Stimulated activated CD4-positive, alpha-beta T cell treated with anti-CD3 and anti-CD28 coated beads, Interleukin-1b, Interleukin-23, amount 100 ng/mL, for 1 hour (primary cell): ENCODE results near the gene GAMT.
A peak's percentile ranks its signal among the peaks of the same experiment; 100 is the strongest.

Experiments
- DNase-seq, 2 donors: peaks; one replicate each; pipeline ENCODE4 v3.0.0-alpha.2; 2020; ENCODE audit warnings: low read depth in 2 of 2

The GAMT gene

DNA sequence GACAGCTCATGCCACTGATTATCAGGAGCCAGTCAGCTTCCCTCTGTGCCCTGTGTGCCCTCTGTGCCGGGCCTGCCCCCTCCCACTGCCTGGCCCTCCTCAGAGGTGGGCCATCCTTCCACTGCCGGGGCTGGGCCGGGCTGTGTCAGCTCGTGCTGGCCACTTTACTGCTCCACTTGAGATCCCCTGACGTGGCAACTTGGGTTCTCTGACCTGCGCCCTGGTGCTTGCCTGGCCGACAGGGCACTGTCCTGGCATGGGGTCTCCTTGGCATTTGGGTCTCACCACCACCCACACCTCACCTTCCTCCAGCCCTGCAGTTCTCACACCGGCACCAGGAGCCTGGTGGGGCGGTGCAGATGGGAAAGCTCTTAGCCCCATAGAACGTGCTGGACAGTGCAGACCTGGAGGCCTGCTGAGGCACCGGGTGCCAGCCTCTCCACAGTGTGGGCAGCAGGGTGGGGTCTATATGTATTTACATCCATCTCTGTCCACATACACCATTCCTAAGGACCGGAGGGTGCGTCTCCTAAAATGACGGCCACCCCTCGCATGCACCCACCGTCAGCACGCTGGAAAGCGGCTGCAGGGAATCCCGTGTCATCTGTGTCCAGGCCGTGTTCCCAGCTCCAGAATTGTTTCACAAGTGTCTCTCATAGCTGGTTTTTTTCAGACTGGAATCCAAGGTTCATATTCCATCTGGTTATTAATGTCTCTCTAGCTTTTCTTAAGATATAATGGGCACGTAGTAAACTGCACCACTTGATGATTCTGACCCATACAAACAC is 17.8 kb upstream of the GAMT start:
- DNase-seq = no peak

DNA sequence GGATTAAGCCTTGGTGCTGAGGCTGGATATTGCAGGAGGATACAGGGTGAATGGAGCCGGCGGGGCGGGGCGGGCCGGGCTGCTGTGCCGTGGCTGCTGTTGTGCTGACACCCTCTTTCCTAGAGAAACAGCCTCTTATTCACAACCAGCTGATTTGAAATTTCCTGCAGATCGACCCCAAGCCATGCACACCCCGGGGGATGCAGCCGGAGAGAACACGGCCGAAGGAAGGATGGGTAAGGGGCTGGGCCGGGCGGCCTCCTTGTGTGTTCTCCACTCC is 17.1 kb upstream of the GAMT start:
- DNase-seq = no peak

DNA sequence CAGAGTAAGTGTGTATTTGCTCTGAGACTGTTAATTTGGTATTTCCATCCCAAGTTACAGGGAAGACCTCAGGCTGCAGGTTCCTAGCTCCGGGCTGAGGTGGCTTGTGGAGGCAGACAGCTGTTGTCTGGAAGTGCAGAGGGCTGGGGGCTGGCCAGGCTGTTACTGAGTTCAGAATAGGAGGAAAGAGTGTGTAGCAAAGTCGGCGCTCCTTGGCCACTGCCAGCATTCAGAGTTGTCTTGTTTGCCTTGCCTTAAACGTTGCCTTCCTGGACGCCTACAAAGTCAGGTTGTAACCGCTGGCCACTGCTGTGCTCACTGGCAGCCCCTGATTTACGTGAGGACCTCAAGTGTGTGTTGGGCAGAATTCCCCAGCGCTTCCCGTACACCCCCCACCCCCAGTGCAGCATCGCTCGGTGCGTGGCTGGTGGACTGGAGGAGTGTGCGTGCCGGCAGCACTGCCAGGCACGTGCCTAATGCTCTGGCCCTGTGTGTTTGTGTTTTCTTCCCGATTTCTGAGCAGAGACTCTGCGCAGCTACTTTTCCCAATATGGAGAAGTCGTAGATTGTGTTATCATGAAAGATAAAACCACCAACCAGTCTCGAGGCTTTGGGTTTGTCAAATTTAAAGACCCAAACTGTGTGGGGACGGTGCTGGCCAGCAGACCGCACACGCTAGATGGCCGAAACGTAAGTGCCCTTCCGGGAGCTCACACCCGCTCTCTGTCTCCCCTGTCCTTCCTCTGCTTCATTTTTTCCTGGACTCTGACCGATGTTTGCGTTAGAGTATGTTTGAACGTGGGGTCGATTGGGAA is 16.5 kb upstream of the GAMT start:
- no peak for DNase-seq

DNA sequence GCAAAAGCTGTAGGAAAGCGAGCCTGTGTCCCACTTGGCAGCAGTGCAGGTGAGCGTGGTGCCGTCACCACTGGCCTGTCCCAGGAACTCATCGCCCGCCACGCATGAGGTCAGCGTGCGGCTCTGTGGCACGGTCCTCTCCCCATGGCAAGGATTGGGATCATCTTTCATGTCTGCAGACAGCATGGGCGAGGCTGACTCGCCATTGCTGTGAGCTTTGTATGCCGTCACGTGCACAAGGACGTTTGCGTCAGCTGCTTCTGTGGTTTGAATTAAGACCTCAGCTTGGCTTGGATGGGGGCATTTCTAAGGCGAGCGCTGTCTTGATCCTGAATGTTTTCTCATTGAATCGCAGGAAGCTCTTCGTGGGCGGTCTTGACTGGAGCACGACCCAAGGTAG is 15.8 kb upstream of the GAMT start:
- DNase-seq = no peak

DNA sequence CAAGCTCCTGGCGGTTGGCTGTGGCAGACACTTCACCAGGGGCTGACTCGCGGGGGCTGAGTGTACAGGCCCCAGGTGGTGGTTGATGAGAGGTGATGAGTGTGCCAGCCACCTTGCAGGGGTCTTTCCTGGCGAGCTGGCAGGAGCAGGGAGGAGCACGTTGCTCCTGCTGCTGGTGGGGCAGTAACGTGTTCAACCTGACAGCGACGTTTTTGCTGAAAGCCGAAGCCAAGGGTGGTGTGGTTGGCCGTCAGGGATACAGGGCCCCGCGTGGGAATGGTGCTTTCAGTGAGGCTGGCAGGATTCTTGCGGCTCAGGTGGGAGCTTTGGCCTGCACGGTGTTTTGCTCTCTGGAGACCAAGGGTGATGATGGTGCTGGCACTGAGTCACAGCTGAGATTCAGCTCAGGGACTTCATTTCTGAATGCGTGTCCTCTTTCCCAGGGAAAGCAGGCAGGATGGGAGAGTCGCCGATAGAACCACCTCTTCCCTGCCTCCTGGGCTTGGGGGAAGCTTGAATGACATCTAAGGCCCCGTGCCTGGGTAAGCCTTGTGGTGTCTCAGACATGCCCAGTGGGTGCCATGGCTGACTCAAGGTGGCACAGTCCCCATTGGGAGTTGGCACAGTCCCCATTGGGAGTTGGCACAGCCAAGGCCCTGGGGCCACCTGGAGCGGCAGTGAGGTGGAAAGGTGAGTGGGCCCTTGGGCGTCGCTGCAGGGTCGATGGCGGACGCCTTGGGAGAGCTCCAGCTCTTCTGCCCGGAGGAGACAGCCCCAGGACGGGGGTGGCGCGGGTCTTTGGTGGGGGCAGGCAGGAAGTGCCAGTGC is 14.9 kb upstream of the GAMT start:
- DNase-seq = no peak

DNA sequence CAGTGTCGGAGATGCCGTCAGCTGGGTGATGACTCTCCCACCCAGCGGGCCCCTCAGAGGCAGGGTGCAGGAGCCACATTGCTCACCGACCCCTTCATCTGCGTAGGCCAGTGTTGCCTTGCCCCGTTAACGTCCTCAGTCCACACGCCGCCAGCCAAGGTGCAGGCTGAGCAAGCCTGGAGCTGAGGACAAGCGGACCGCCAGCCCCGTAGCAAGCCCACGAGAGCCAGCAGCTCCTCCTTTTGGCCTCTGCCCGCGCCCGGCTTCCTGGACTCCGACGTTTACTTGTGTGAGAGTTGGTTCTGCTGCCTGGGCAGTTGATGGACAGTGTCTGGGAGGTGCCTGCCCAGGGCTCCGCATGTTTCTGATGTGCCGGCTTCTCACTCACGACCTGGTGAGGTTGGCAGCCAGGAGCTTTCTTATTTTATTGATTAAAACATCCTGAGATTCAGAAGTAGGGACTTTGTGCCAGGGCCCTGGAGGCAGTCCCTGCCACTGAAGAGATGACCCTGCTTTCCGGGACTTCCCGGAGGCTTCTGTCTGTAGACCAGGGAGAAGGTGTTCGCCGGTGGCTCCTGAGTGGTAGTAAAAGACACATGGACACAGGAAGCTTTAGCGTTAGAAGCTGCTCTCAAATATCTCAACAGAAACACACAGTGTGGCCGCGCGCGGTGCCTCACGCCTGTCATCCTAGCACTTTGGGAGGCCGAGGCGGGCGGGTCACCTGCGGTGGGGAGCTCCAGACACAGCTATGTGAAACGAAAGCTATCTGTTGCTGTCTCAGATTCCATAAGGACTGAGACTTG is 11.9 kb upstream of the GAMT start:
- DNase-seq = no peak

DNA sequence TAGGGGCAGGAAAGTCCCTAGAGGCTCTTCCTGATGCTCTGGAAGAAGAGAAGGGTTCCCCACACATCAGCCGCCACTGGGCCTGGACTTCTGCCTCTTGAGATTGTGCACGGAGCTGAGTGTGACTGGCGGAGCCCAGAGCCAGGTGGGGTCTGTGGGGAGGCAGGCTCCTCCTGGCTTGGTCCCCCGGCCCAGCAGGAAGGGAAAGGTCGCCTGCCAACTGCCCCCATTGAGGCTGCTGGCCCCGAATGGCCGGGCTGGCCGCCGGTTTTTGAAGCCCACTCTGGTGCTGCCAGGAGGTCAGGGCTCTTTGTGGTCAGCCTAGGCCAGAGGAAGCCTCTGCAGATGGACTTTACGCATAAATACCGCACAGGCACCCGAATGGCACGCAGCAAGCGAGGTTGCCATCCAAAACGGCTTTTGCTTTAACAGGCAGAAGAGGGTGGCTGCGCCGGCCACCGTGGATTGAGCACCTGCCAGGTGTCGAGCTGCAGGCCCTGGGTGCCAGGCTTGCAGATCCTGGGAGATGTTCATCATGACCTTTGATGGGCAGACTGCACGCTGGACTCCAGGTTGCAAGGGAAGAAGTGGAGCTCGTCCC is 11.1 kb upstream of the GAMT start:
- DNase-seq = no peak

DNA sequence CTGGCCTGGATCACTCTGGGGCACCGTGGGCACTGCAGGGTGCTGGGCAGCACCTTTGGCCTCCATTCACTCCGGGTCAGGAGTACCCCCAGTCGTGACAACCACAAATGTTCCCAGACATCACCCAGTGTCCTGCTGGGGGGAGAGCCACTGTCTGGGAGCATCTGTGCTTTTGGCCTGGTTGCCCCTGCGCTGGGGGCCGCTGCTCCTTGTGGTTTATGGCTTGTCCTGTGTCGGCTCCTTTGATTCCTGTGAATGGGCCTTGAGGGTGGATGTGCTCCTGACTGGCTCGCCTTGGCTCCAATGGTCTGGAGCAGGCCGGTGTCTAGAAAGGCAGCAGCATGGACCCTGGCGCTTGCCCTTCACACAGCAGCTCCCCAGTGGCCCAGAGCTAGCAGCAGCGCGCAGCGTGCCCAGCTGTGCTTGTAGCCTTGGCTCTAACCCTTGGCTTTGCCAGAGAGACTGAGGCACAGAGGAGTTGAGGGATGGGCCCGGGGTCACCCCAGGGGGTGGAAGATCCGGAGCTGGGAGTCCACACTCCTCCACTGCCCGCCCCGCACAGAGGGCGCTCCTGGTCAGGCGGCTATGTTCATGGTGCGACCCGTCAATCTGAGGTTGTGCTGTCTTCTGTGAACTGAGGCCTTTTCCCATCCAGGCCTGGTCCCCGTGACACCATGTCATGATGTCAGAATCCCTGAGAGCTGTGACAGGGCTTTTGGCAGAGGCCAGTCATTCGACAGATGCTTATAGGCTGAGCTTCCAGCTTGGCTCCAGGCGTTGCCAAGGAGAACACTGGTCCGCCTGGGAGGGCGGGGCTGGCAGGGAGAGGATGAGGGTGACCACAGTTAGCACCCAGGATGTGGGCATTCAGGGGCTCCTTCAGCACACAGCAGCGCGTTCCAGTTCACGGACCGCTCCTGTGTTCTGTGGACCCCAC is 10.2 kb upstream of the GAMT start:
- DNase-seq = no peak

DNA sequence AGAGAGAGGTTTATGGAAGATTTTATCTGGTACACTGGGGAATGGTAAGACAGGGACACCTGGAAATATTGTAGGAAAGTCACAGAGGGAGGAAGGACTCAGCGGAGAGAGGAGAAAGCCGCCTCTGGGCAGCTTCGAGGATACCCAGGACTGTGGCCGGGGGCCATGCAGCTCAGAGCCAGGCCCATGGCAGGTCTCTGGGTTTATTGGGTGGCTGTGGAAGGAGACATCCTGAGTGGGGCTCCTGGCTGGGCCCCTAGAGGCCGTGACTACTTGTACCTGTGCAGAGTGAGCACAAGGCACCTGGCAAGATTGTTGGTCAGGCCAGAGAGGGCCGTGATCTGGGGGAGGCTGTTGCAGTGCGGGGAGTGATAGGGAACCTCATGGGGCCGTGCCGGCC is 9.4 kb upstream of the GAMT start:
- no peak for DNase-seq

DNA sequence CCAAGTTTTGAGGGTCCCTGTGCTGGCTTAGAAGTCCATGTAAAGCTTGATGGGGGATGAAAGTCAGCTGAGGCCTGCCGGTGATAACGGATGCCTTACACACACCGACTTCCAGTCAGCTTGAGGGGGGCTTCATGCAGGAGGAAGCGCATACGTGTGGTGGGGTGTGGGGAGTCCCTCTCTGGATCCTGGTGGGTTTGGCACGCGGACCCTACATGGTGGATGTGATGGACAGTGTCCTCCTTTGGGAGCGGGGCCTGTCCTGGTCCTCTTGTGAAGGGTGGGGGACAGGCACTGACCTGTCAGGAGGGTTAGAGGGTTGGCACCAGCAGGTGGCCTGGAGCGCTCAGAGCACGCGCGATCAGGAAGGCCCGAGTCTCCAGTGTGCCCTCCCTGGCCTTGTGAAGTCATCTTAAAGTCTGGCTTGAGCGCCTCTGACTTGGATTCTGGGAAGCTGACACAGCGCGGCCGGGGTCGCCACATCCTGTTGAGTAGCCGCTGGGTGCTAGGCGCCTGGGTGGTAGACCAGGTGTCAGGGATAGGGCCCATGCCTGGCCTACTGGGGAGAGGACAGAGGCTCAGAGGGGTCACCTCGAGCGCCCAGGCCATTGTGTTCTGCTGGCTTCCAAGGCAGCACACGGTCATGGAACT is 8.9 kb upstream of the GAMT start:
- DNase-seq = no peak

DNA sequence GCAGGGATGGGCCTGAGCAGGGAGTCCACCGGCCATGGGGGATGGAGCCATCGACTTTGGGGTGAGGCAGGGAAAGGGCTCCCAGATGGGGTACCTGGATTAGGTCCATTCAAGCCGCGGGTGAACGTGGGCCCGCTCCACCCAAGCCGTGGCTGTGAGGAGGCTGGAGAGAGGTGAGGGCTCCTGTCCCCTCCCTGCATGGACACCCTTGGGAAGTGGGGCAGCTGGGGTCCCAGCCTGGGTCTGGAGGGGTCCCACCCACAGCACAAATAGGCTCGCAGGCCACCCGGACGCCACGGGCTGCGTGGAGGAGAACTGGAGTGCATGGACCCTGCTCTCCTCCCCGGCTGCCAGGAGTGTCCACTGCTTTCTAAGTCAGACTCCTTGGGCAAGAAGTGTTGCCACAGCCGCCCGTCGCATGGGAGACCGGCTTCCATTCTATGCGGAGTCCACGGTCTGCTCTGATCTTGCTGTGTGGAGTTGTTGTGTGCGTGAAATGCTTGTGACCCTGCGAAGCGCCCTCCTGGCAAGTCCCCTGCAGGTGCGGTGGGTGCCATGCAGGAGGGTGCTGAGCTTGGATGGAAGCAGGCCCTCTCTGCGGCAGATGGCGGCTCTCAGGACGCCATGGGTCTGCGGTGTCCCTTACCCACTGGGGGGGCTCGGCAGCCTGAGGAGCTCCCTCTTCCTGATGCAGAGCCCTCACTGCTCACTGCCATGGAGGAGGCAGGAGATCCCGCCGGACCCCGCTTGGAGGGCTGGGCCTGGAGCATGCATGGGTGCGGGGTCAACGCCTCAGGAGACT is 8.1 kb upstream of the GAMT start:
- DNase-seq = no peak

DNA sequence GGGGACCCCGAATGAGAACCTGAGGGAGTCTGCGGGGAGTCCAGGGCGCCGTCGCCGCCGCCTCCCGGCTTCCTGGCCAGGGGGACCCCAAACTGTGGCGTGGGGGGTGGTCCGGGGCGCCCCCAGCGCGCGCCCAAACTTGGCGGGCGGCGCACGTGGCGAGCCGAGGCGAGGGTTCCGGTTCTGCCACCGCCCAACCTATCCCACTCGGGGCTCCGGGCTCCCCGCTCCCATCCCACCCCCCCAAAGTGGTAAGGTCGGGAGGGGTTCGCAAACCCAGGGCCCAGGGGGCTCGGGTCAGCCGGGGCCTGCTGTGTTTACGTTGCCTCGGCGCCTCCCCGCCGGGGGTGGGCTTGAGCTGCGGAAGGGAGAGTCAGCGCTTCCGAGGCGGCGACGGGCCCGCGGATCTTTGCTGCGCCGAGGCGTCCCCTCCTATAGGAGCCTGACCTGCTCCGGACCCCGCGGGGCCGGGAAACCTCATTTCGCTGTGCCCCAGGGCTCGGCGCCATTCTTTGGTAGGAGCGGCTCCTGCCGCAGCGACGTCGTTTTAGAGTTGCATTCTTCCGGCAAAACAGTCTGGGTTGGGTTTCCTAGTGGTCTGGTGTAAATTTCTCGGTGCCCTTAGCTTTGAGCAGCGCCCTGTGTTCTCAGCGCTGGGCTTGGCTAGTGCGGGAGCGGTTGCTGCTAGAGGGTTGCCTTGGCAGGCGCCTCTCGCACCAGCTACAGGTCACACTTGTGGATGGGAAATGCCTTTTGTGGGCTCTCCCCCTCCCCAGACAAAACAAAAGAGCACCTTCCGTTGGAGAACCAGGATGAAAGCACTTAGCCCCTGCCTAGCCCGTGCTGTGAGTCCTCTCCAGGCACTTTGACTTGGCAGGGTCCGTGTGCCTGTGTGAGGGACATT is 7.2 kb upstream of the GAMT start:
- DNase-seq = peak in 1 of 2 donors; percentile 40

DNA sequence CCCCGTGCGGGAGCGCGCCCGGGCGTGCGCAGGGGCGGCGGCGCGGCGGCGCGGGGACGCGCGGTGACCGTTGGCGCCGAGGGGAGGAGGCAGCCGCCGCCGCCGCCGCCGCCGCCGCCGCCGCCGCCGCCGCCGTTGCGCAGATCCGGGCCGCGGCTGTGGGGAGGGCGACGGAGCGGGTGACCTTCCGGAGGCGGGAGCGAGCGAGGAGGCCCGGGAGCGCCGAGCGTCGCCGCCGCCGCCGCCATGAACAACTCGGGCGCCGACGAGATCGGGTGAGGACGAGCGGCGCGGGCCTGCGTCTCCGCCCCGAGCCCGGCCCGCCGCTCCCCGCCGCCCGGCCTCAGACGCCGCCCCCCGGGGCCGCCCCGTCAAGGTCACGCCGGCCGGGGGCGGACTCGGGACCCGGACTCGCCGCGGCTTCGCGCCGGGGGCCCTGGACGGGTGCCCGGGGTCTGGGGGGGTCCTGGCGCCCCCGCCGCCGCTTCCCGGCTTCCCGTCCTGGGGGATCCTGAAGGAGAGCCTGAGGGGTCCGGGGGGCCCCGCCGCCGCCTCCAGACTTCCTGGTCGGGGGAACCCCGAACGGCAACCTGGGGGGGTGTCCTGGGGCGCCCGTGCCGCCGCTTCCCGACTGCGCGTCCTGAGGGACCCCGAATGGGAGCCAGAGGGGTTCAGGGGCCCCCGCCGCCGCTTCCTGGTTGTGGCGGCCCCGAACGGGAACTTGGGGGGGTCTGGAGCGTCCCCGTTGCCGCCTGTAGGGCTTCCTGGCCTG is 6.4 kb upstream of the GAMT start, which contains the start of gene DAZAP1:
DAZAP1 (plus strand) TSS at position 59 of the 772 bp plus-strand sequence; CDS start at position 247, 188 bp downstream.
- peak in 1 of 2 donors; percentile 24 for DNase-seq

DNA sequence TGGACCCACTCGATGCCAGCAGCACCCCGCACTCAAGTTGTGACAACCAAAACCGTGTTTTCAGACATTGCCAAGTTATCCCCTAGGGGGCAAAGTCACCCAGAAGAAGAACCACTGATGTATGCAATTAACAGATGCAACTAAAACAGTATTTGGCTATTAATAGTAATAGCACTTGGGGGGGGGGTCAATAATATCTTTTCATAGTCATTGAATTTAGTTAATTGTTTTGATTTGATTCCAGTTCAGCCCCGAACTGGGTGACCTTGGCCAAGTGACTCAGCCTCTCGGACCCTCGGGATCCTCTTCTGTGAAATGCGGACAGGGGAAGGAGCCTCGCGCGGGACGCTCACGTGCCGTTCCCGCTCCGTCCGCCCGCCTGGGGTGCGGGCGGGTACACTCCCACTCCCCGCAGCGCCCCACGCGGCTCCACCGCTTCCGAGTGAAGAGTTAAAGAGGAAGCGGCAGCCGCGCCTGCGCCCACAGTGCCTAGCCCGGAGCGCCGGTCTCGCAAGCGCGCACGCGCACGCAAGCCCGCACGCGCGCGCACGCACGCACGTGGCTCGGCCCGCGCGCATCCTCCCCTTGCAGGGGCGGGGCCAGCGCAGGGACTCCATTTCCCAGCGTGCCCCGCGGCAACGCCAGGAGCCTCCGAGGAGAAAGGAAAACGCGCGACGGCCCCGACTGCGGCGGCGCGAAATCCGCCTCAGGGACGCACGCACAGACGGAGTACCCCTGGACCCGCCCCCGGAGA is 5.6 kb upstream of the GAMT start:
- peak; percentile 98 to 99 for DNase-seq

DNA sequence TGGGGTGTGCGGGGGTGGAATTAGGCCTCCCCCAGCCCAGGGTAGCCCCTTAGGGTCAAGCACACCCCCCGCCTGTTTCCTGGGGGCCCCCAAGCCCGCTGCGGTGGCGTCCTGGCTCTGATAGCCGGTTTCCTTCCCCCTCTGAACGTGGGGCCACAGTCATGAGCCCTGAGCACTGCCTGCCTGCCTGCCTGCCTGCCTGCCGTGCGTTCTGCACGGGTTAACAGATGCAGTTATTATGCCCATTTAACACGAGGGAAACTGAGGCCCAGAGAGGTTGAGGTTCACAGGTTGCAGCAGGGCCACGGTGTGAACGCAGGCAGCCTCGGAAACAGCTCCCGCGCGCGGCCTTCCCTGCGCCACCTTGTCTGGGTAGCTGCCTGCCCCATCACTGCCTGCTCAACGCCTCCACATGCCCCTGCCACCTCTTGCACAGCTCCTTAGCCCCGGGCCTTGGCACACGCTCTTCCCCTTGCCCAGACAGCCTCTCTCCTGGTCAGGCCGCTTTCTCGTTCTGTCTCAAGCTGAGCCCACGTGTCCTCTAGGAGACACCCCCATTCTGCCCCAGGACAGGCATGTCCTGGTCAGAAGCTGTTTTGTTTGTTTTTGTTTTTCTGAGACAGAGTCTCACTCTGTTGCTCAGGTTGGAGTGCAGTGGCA is 1.2 kb upstream of the GAMT start:
- DNase-seq = no peak

DNA sequence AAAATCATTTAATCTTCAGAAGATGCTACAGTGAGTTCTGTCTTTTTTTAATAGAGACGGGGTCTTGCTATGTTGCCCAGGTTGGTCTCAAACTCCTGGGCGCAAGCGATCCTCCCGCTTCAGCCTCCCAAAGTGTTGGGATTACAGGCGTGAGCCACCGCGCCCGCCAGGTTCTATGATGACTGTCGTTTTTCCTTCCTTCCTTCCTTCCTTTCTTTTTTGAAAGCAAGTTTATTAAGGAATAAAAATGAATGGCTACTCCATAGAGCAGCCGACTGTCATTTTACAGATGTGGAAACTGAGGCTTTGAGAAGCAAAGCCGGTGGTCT is 511 bp upstream of the GAMT start:
- DNase-seq = no peak
